Mesothelial cell of epicardium (in vitro differentiated cells): Measurements from ENCODE around the gene FAM174B. TPM values are rescaled to one million over a fixed set of nuclear protein-coding genes. Genes with fewer than 3 reads are reported as not detected.

Experiments
- DNase-seq, 2 experiments: peaks; one replicate each; pipeline ENCODE4 v3.0.0; 2021; ENCODE audit warnings: low spot score in 2 of 2; ENCODE audit not compliant: unreplicated experiment in 2 of 2
- H3K27ac Mint-ChIP-seq: 2 replicates; pipeline ENCODE4 v1.8.0; 2021; ENCODE audit warnings: mixed read lengths
- H3K27me3 Mint-ChIP-seq: 2 replicates; pipeline ENCODE4 v1.8.0; 2021; ENCODE audit warnings: low read depth, mixed read lengths
- H3K36me3 Mint-ChIP-seq: 2 replicates; pipeline ENCODE4 v1.8.0; 2021; ENCODE audit warnings: mixed read lengths
- H3K4me1 Mint-ChIP-seq: 2 replicates; pipeline ENCODE4 v1.8.0; 2021; ENCODE audit warnings: mixed read lengths
- H3K4me3 Mint-ChIP-seq: 2 replicates; pipeline ENCODE4 v1.8.0; 2021; ENCODE audit warnings: mild to moderate bottlenecking, moderate library complexity, mixed read lengths
- H3K9me3 Mint-ChIP-seq: 2 replicates; pipeline ENCODE4 v1.8.0; 2021; ENCODE audit warnings: mixed read lengths
- CTCF ChIP-seq: fragments of 200-600 bp; sonication (generic); IDR thresholded peaks from one replicate; pipeline ENCODE4 v1.5.0; 2021; ENCODE audit warnings: antibody characterized with exemption; ENCODE audit not compliant: unreplicated experiment
- total RNA-seq: library from RNA; stranded (reverse); gene quantifications from 3 replicates; pipeline ENCODE4 v1.2.1, GENCODE V29; 2021

FAM174B gene
- total RNA-seq, 1 donor from 2014 or later: 20.7 TPM

GRCh38 chr15:92648190-92648875 is 7.2 kb downstream of the FAM174B start:
- peaks cover 11% of the 10 kb centered on the region for H3K27me3 Mint-ChIP-seq
- H3K27ac Mint-ChIP-seq: no peak overlapping the region
- H3K9me3 Mint-ChIP-seq: peaks cover 6% of the 10 kb centered on the region
- TF ChIP-seq CTCF: no peak
- no peak for DNase-seq
- H3K4me3 Mint-ChIP-seq: no peak overlapping the region
- peaks cover 3% of the 10 kb centered on the region for H3K36me3 Mint-ChIP-seq
- peaks cover 44% of the 10 kb centered on the region for H3K4me1 Mint-ChIP-seq

- TF ChIP-seq CTCF: no peak
- no peak for DNase-seq
- H3K4me1 Mint-ChIP-seq: peaks cover 43% of the 10 kb centered on the region
Observed at GRCh38 chr15:92647467-92648163, 8.0 kb downstream of the FAM174B start.

GRCh38 chr15:92646216-92646615 is 9.4 kb downstream of the FAM174B start:
- H3K27ac Mint-ChIP-seq: no peak overlapping the region
- H3K4me1 Mint-ChIP-seq: peaks cover 32% of the 10 kb centered on the region
- no peak for DNase-seq

More at GRCh38 chr15:92647467-92648163, 8.0 kb downstream of the FAM174B start:
- H3K4me3 Mint-ChIP-seq: no peak overlapping the region
- peaks cover 5% of the 10 kb centered on the region for H3K36me3 Mint-ChIP-seq
- no peak overlapping the region for H3K27ac Mint-ChIP-seq
- peaks cover 8% of the 10 kb centered on the region for H3K9me3 Mint-ChIP-seq
- peaks cover 6% of the 10 kb centered on the region for H3K27me3 Mint-ChIP-seq

GRCh38 chr15:92645731-92646130 is 9.8 kb downstream of the FAM174B start:
- Mint-ChIP-seq H3K27ac (no peak overlapping the region), H3K4me3 (no peak overlapping the region), H3K4me1 (peaks cover 30% of the 10 kb centered on the region)

More at GRCh38 chr15:92646216-92646615, 9.4 kb downstream of the FAM174B start:
- Mint-ChIP-seq H3K4me3 (no peak overlapping the region), H3K9me3 (peaks cover 18% of the 10 kb centered on the region), H3K27me3 (no peaks in the 10 kb centered on the region), H3K36me3 (peaks cover 11% of the 10 kb centered on the region)
- no peak for TF ChIP-seq CTCF

GRCh38 chr15:92645051-92645631 is 10.4 kb downstream of the FAM174B start:
- TF ChIP-seq CTCF: no peak
- H3K9me3 Mint-ChIP-seq: peaks cover 16% of the 10 kb centered on the region
- no peaks in the 10 kb centered on the region for H3K27me3 Mint-ChIP-seq
- no peak for DNase-seq
- H3K36me3 Mint-ChIP-seq: peaks cover 9% of the 10 kb centered on the region
- peaks cover 24% of the 10 kb centered on the region for H3K4me1 Mint-ChIP-seq
- no peak overlapping the region for H3K4me3 Mint-ChIP-seq
- peak overlapping the region; percentile 73 for H3K27ac Mint-ChIP-seq

More at GRCh38 chr15:92645731-92646130, 9.8 kb downstream of the FAM174B start:
- Mint-ChIP-seq H3K9me3 (peaks cover 17% of the 10 kb centered on the region), H3K27me3 (no peaks in the 10 kb centered on the region), H3K36me3 (peaks cover 11% of the 10 kb centered on the region)
- DNase-seq: no peak
- no peak for TF ChIP-seq CTCF
